Activated T-helper 1 cell treated with anti-CD3 and anti-CD28 coated beads, Interleukin-12 subunit alpha, Interleukin-12 subunit beta, Interleukin-2, Interleukin-4 antibody, amounts not matched to agents 30 ng/mL and 10 ng/mL and 1 ng/mL, durations not matched to agents 14 hours and 24 hours and 36 hours (primary cell): ENCODE data around the gene CCDC107. TPM values are rescaled to one million over a fixed set of nuclear protein-coding genes. Genes with fewer than 3 reads are reported as not detected.

ENCODE experiments used
- DNase-seq: peaks from one replicate; pipeline ENCODE4 v3.0.0; 2021; ENCODE audit warnings: low spot score
- H3K27ac Mint-ChIP-seq: one replicate; pipeline ENCODE4 v1.8.0; 2021; ENCODE audit warnings: mild to moderate bottlenecking, mixed read lengths
- H3K27me3 Mint-ChIP-seq: one replicate; pipeline ENCODE4 v1.8.0; 2022; ENCODE audit warnings: mild to moderate bottlenecking, moderate library complexity, mixed read lengths; ENCODE audit not compliant: insufficient read depth
- H3K36me3 Mint-ChIP-seq: one replicate; pipeline ENCODE4 v1.8.0; 2021; ENCODE audit warnings: low read depth, mixed read lengths
- H3K4me1 Mint-ChIP-seq: one replicate; pipeline ENCODE4 v1.8.0; 2021; ENCODE audit warnings: low read depth, mixed read lengths
- H3K4me3 Mint-ChIP-seq: one replicate; pipeline ENCODE4 v1.8.0; 2021; ENCODE audit warnings: mild to moderate bottlenecking, moderate library complexity, mixed read lengths
- H3K9me3 Mint-ChIP-seq: one replicate; pipeline ENCODE4 v1.8.0; 2021; ENCODE audit warnings: mixed read lengths
- intact Hi-C: fragments of 100-400 bp; cut with micrococcal nuclease; formaldehyde crosslinking; loops from one replicate; pipeline ENCODE4 v1.15.1; 2024
- total RNA-seq: library from RNA; stranded (reverse); gene quantifications from 2 replicates; pipeline ENCODE4 v1.2.3, GENCODE V29; 2022

Gene CCDC107
- total RNA-seq, 1 donor from 2014 or later, result 20.6 TPM

GRCh38 chr9:35667939-35668338 lies 9.8 kb downstream of the CCDC107 start:
- Mint-ChIP-seq H3K36me3 (peaks cover 1% of the 10 kb centered on the region), H3K4me3 (no peak overlapping the region), H3K27ac (no peak overlapping the region), H3K27me3 (peaks cover 6% of the 10 kb centered on the region), H3K9me3 (no peaks in the 10 kb centered on the region), H3K4me1 (peaks cover 25% of the 10 kb centered on the region)
- intact Hi-C loops, result no loop called here
- DNase-seq, result no peak

GRCh38 chr9:35669331-35670145 lies 11.4 kb downstream of the CCDC107 start:
- H3K27ac Mint-ChIP-seq, result no peak overlapping the region
- H3K4me3 Mint-ChIP-seq, result no peak overlapping the region
- no peak for DNase-seq
- H3K27me3 Mint-ChIP-seq, result peaks cover 18% of the 10 kb centered on the region
- peaks cover 9% of the 10 kb centered on the region for H3K4me1 Mint-ChIP-seq
- no peaks in the 10 kb centered on the region for H3K9me3 Mint-ChIP-seq
- peaks cover 1% of the 10 kb centered on the region for H3K36me3 Mint-ChIP-seq
- intact Hi-C loops, result no loop called here

DNA sequence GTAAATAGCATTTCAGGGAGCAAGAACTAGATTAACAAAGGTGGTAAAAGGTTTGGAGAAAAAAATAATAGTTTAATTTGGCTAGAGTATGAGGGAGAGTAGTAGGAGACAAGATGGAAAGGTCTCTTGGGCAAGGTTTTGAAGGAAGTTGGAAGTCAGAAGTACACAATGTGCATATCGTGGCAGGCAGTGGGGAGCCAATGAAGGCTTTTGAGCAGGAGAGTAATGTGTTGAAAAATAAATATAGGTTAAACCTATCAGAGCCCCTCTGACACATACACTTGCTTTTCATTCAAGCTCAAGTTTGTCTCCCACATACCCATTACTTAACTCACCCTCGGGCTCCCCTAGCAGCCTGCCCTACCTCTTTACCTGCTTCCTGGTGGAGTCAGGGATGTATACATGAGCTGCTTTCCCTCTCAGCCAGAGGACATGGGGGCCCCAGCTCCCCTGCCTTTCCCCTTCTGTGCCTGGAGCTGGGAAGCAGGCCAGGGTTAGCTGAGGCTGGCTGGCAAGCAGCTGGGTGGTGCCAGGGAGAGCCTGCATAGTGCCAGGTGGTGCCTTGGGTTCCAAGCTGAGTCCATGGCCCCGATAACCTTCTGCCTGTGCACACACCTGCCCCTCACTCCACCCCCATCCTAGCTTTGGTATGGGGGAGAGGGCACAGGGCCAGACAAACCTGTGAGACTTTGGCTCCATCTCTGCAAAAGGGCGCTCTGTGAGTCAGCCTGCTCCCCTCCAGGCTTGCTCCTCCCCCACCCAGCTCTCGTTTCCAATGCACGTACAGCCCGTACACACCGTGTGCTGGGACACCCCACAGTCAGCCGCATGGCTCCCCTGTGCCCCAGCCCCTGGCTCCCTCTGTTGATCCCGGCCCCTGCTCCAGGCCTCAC lies 15.3 kb downstream of the CCDC107 start, which contains the start of gene CA9:
Gene CA9, plus strand, starts transcription at position 797 of the 893 bp plus-strand sequence. Its CDS starts 32 bp downstream, at position 829.
- Mint-ChIP-seq H3K27ac (no peak within 1 kb of the TSS), H3K27me3 (peaks cover 26% of the 10 kb centered on the region), H3K4me1 (peaks cover 5% of the 10 kb centered on the region), H3K9me3 (no peaks in the 10 kb centered on the region), H3K4me3 (no peak within 1 kb of the TSS), H3K36me3 (no peaks in the 10 kb centered on the region)
- DNase-seq, result no peak
- intact Hi-C loops, result no loop called here

DNA sequence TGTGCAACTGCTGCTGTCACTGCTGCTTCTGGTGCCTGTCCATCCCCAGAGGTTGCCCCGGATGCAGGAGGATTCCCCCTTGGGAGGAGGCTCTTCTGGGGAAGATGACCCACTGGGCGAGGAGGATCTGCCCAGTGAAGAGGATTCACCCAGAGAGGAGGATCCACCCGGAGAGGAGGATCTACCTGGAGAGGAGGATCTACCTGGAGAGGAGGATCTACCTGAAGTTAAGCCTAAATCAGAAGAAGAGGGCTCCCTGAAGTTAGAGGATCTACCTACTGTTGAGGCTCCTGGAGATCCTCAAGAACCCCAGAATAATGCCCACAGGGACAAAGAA lies 15.9 kb downstream of the CCDC107 start:
- no peak overlapping the region for H3K27ac Mint-ChIP-seq
- DNase-seq, result no peak
- H3K27me3 Mint-ChIP-seq, result peaks cover 27% of the 10 kb centered on the region
- intact Hi-C loops, result no loop called here
- no peaks in the 10 kb centered on the region for H3K9me3 Mint-ChIP-seq
- H3K4me1 Mint-ChIP-seq, result peaks cover 5% of the 10 kb centered on the region
- no peaks in the 10 kb centered on the region for H3K36me3 Mint-ChIP-seq
- H3K4me3 Mint-ChIP-seq, result no peak overlapping the region

DNA sequence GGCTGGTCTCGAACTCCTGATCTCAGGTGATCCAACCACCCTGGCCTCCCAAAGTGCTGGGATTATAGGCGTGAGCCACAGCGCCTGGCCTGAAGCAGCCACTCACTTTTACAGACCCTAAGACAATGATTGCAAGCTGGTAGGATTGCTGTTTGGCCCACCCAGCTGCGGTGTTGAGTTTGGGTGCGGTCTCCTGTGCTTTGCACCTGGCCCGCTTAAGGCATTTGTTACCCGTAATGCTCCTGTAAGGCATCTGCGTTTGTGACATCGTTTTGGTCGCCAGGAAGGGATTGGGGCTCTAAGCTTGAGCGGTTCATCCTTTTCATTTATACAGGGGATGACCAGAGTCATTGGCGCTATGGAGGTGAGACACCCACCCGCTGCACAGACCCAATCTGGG lies 17.1 kb downstream of the CCDC107 start:
- Mint-ChIP-seq H3K36me3 (no peaks in the 10 kb centered on the region), H3K27ac (no peak overlapping the region), H3K27me3 (peaks cover 29% of the 10 kb centered on the region), H3K4me3 (no peak overlapping the region), H3K4me1 (peaks cover 5% of the 10 kb centered on the region), H3K9me3 (no peaks in the 10 kb centered on the region)
- intact Hi-C loops, result no loop called here
- DNase-seq, result no peak

DNA sequence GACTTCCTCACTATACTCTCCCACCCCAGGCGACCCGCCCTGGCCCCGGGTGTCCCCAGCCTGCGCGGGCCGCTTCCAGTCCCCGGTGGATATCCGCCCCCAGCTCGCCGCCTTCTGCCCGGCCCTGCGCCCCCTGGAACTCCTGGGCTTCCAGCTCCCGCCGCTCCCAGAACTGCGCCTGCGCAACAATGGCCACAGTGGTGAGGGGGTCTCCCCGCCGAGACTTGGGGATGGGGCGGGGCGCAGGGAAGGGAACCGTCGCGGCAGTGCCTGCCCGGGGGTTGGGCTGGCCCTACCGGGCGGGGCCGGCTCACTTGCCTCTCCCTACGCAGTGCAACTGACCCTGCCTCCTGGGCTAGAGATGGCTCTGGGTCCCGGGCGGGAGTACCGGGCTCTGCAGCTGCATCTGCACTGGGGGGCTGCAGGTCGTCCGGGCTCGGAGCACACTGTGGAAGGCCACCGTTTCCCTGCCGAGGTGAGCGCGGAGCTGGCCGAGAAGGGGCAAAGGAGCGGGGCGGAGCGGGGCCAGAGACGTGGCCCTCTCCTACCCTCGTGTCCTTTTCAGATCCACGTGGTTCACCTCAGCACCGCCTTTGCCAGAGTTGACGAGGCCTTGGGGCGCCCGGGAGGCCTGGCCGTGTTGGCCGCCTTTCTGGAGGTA lies 17.8 kb downstream of the CCDC107 start:
- Mint-ChIP-seq H3K4me1 (peaks cover 5% of the 10 kb centered on the region), H3K9me3 (no peaks in the 10 kb centered on the region), H3K27me3 (peaks cover 29% of the 10 kb centered on the region), H3K4me3 (peak overlapping the region; percentile 20), H3K36me3 (no peaks in the 10 kb centered on the region), H3K27ac (no peak overlapping the region)
- no peak for DNase-seq
- intact Hi-C loops, result no loop called here

DNA sequence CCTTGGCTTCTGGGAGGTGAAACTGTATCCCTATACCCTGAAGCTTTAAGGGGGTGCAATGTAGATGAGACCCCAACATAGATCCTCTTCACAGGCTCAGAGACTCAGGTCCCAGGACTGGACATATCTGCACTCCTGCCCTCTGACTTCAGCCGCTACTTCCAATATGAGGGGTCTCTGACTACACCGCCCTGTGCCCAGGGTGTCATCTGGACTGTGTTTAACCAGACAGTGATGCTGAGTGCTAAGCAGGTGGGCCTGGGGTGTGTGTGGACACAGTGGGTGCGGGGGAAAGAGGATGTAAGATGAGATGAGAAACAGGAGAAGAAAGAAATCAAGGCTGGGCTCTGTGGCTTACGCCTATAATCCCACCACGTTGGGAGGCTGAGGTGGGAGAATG lies 21.0 kb downstream of the CCDC107 start:
- Mint-ChIP-seq H3K27ac (no peak overlapping the region), H3K9me3 (no peaks in the 10 kb centered on the region), H3K4me3 (no peak overlapping the region), H3K27me3 (peaks cover 17% of the 10 kb centered on the region), H3K36me3 (no peaks in the 10 kb centered on the region), H3K4me1 (peaks cover 5% of the 10 kb centered on the region)
- intact Hi-C loops, result no loop called here
- DNase-seq, result no peak

DNA sequence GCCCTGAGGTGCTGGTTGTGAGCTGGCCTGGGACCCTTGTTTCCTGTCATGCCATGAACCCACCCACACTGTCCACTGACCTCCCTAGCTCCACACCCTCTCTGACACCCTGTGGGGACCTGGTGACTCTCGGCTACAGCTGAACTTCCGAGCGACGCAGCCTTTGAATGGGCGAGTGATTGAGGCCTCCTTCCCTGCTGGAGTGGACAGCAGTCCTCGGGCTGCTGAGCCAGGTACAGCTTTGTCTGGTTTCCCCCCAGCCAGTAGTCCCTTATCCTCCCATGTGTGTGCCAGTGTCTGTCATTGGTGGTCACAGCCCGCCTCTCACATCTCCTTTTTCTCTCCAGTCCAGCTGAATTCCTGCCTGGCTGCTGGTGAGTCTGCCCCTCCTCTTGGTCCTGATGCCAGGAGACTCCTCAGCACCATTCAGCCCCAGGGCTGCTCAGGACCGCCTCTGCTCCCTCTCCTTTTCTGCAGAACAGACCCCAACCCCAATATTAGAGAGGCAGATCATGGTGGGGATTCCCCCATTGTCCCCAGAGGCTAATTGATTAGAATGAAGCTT lies 21.8 kb downstream of the CCDC107 start:
- H3K36me3 Mint-ChIP-seq, result no peaks in the 10 kb centered on the region
- H3K27me3 Mint-ChIP-seq, result peaks cover 11% of the 10 kb centered on the region
- no peak for DNase-seq
- peaks cover 5% of the 10 kb centered on the region for H3K4me1 Mint-ChIP-seq
- H3K4me3 Mint-ChIP-seq, result no peak overlapping the region
- intact Hi-C loops, result no loop called here
- H3K9me3 Mint-ChIP-seq, result no peaks in the 10 kb centered on the region
- H3K27ac Mint-ChIP-seq, result no peak overlapping the region

- Mint-ChIP-seq H3K27me3 (peaks cover 11% of the 10 kb centered on the region), H3K9me3 (no peaks in the 10 kb centered on the region), H3K27ac (no peak overlapping the region), H3K4me1 (peaks cover 5% of the 10 kb centered on the region), H3K4me3 (no peak overlapping the region), H3K36me3 (no peaks in the 10 kb centered on the region)
- intact Hi-C loops, result no loop called here
- no peak for DNase-seq
These were observed 22.4 kb downstream of the CCDC107 start for GRCh38 chr9:35680331-35681105.

DNA sequence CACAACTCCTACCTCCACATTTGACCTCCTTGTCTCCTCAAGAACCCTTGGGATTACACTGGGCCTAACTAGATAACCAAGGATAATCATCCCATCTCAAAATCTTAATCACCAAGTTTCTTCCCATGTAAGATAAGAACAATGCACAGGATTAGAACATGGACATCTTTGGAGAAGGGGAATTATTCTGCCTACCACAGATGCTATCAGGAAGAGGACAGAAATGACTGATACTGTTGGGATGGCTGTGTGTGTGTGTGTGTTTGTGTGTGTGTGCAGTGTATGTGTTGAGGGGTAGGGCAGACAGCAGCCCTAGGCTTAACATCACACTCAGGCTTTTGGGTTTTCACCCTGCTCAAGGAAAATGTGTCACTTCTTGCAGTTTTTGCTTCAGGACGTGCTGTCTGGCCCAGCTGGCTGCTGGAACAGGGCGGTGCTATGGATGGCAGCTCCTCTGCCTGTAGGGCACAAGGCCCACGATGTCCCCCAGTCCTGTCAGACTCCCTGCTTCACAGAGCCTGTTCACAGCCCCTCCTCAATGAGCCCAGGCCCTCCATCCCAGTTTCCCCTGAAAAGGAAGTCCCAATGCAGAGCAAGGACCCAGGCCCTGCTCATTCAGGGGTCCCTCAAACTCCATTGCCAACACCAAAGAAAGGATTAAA lies 23.4 kb downstream of the CCDC107 start:
- DNase-seq, result no peak
- Mint-ChIP-seq H3K36me3 (no peaks in the 10 kb centered on the region), H3K4me3 (no peak overlapping the region), H3K27me3 (peaks cover 8% of the 10 kb centered on the region), H3K9me3 (no peaks in the 10 kb centered on the region), H3K4me1 (peaks cover 1% of the 10 kb centered on the region), H3K27ac (no peak overlapping the region)
- intact Hi-C loops, result no loop called here

- intact Hi-C loops, result no loop called here
- peaks cover 6% of the 10 kb centered on the region for H3K27me3 Mint-ChIP-seq
- no peak overlapping the region for H3K4me3 Mint-ChIP-seq
These were observed 24.0 kb downstream of the CCDC107 start for GRCh38 chr9:35682051-35682450.

More at GRCh38 chr9:35682051-35682450, 24.0 kb downstream of the CCDC107 start:
- H3K9me3 Mint-ChIP-seq, result no peaks in the 10 kb centered on the region
- no peak for DNase-seq
- H3K4me1 Mint-ChIP-seq, result no peaks in the 10 kb centered on the region
- no peak overlapping the region for H3K27ac Mint-ChIP-seq
- H3K36me3 Mint-ChIP-seq, result no peaks in the 10 kb centered on the region
